K562 (cell line): Measurements from ENCODE around the gene AGPAT3. TPM values are rescaled to one million over a fixed set of nuclear protein-coding genes. Genes with fewer than 3 reads are reported as not detected.

ENCODE experiments used
- ATAC-seq: fragments of 200-7000 bp; cut with Tn5 transposase; 3 replicates; pipeline ENCODE4 v1.9.1; 2020; ENCODE audit warnings: moderate library complexity
- BruUV-seq: library from RNA; stranded (reverse); fragments of 400-500 nt; replicated peaks from 2 replicates; lab custom pipeline; 2021; lab: Mats Ljungman, UMichigan
- CTCF ChIA-PET: fragments of 300-600 bp; formaldehyde crosslinking; extraction: SDS; loops from one replicate; lab custom pipeline; 2021; ENCODE audit warnings: low intra/inter-chr PET ratio; lab: Yijun Ruan, JAX
- POLR2A ChIA-PET: fragments of 300-600, 350-650 bp; sonication (Branson Sonifier 250); formaldehyde crosslinking; extraction: SDS; loops from one replicate; lab custom pipeline; 2021; ENCODE audit warnings: antibody characterized with exemption, inconsistent platforms; lab: Yijun Ruan, JAX
- DNase-seq, 4 experiments: peaks; one replicate each; pipeline versions ENCODE4 v3.0.0 to v3.0.0-alpha.2; 2011 to 2018; ENCODE audit warnings: low spot score in 3 of 4, mixed read lengths in 3 of 4; ENCODE audit errors: extremely low read depth in 1 of 4
- FAIRE-seq: peaks from 2 replicates; lab custom pipeline; 2011; peaks lifted over from hg19 to GRCh38; lab: Jason Lieb, UNC
- H2AFZ ChIP-seq: 2 replicates; pipeline ENCODE4 v1.6.0; 2011; ENCODE audit warnings: low read depth, low read length, control low read depth, inconsistent platforms
- H3K27ac ChIP-seq: fragments of 200-600 bp; 3 replicates; pipeline ENCODE4 v1.8.0; 2011; ENCODE audit warnings: low read depth, mild to moderate bottlenecking, control low read depth, inconsistent platforms, low read length, moderate library complexity, mixed read lengths; ENCODE audit errors: extremely low read depth
- H3K27me3 ChIP-seq, 2 experiments: fragments of 300-600 bp in 1 of 2; 2 replicates in 1 of 2; 3 replicates in 1 of 2; pipeline versions ENCODE4 v1.6.0 to v1.8.0; 2011; ENCODE audit warnings: inconsistent platforms in 2 of 2, low read length in 2 of 2, mild to moderate bottlenecking in 1 of 2, mixed read lengths in 1 of 2, moderate library complexity in 1 of 2; ENCODE audit not compliant: control insufficient read depth in 2 of 2, insufficient read depth in 2 of 2
- H3K36me3 ChIP-seq: fragments of 300-600 bp; 3 replicates; pipeline ENCODE4 v1.8.0; 2011; ENCODE audit warnings: mild to moderate bottlenecking, low read length, inconsistent platforms; ENCODE audit not compliant: control insufficient read depth, insufficient read depth
- H3K4me1 ChIP-seq, 2 experiments: fragments of 200-600 bp in 1 of 2; replicated peaks in 1 of 2; 2 replicates in 1 of 2; 3 replicates in 1 of 2; pipeline versions ENCODE4 v1.5.1 to v1.8.0; 2011; ENCODE audit warnings: inconsistent platforms in 2 of 2, low read length in 2 of 2, mild to moderate bottlenecking in 1 of 2, mixed read lengths in 1 of 2, moderate library complexity in 1 of 2; ENCODE audit not compliant: control insufficient read depth in 2 of 2, insufficient read depth in 2 of 2
- H3K4me2 ChIP-seq: 2 replicates; pipeline ENCODE4 v1.6.1; 2011; ENCODE audit warnings: low read length, control low read depth, inconsistent platforms, mixed read lengths; ENCODE audit not compliant: insufficient read depth
- H3K4me3 ChIP-seq: fragments of 200-600 bp; sonication (generic), shearing (Covaris generic); 2 replicates; pipeline ENCODE4 v1.5.1; 2016; ENCODE audit warnings: control low read depth, inconsistent platforms
- H3K79me2 ChIP-seq: fragments of 200-600 bp; 3 replicates; pipeline ENCODE4 v1.8.0; 2011; ENCODE audit warnings: low read length, inconsistent platforms; ENCODE audit not compliant: control insufficient read depth, insufficient read depth
- H3K9ac ChIP-seq, 2 experiments: 2 replicates each; pipeline versions ENCODE4 v1.6.0 to v1.6.1; 2011; ENCODE audit warnings: low read depth in 2 of 2, low read length in 2 of 2, control low read depth in 1 of 2, inconsistent platforms in 1 of 2, mild to moderate bottlenecking in 1 of 2, mixed read lengths in 1 of 2; ENCODE audit not compliant: insufficient read depth in 1 of 2
- H3K9me1 ChIP-seq: one replicate; pipeline ENCODE4 v1.6.0; 2011; ENCODE audit warnings: inconsistent platforms, mild to moderate bottlenecking, low read length, moderate library complexity; ENCODE audit not compliant: control insufficient read depth, insufficient read depth
- H3K9me3 ChIP-seq: replicated peaks from 2 replicates; pipeline ENCODE4 v1.5.1; 2011; ENCODE audit warnings: low read depth, low read length, inconsistent platforms; ENCODE audit not compliant: control insufficient read depth, insufficient read depth
- H4K20me1 ChIP-seq: replicated peaks from 2 replicates; pipeline ENCODE4 v1.6.1; 2011; ENCODE audit warnings: low read length, inconsistent platforms, mixed read lengths; ENCODE audit not compliant: control insufficient read depth, insufficient read depth
- CCNT2 ChIP-seq: IDR thresholded peaks from 2 replicates; pipeline ENCODE4 v1.6.1; 2011; ENCODE audit warnings: borderline replicate concordance, low read depth, mild to moderate bottlenecking, moderate library complexity, mixed read lengths, low read length; ENCODE audit not compliant: insufficient read length; ENCODE audit errors: extremely low read depth
- POLR2G ChIP-seq: fragments of 200-400 bp; formaldehyde crosslinking; IDR thresholded peaks from 2 replicates; pipeline ENCODE4 v1.6.1; 2017; ENCODE audit warnings: low read depth, mild to moderate bottlenecking, antibody characterized with exemption, low read length, moderate library complexity
- RBFOX2 ChIP-seq: fragments of 200-400 bp; formaldehyde crosslinking; IDR thresholded peaks from 2 replicates; pipeline ENCODE4 v1.6.1; 2017; ENCODE audit warnings: low read depth, mild to moderate bottlenecking, low read length, moderate library complexity
- ZC3H4 ChIP-seq: sonication (generic); formaldehyde crosslinking; IDR thresholded peaks from 2 replicates; pipeline ENCODE4 v1.9.0; 2021; ENCODE audit warnings: missing genetic modification reagents, borderline replicate concordance
- ZFP1 ChIP-seq: fragments of 450-650 bp; formaldehyde crosslinking; IDR thresholded peaks from 2 replicates; pipeline ENCODE4 v1.4.0; 2020; ENCODE audit warnings: mild to moderate bottlenecking, mixed read lengths
- ZNF354B ChIP-seq: fragments of 250-450 bp; sonication (Bioruptor Pico); IDR thresholded peaks from 2 replicates; pipeline ENCODE4 v1.4.0; 2020
- WGBS: fragments of 100-300 bp; shearing (Covaris generic); methylation state at CpG from one replicate; pipeline ENCODE4 v1.1.6; 2016; ENCODE audit warnings: low coverage, mixed read lengths; ENCODE audit not compliant: insufficient coverage; ENCODE audit errors: missing lambda C conversion rate; 5-methylcytosine and 5-hydroxymethylcytosine counted together
- in situ Hi-C: fragments of 300-500 bp; cut with MboI; formaldehyde crosslinking; loops from 4 replicates; pipeline ENCODE4 v1.15.0; 2018; ENCODE audit warnings: inconsistent platforms, mixed read lengths
- intact Hi-C: fragments of 100-400 bp; cut with micrococcal nuclease; formaldehyde crosslinking; loops from 2 replicates; pipeline ENCODE4 v1.14.2; 2022
- polyA plus RNA-seq, 8 experiments: library from polyadenylated mRNA; depleted of rRNA in 4 of 8; stranded (reverse) in 5 of 8; unstranded in 3 of 8; fragments of >200 nt; fragmentation: Nextera tagmentation in 2 of 8; fragmentation: Illumina TruSeq in 1 of 8; extraction: Ambion mirVana in 2 of 8; extraction: Trizol in 1 of 8; gene quantifications; 2 replicates each; pipeline versions ENCODE4 v1.2.1 to v1.2.3, GENCODE V29; 2011 to 2014; ENCODE audit warnings: inconsistent platforms in 1 of 8, missing spikeins in 1 of 8
- total RNA-seq, 7 experiments: library from RNA; depleted of rRNA in 6 of 7; stranded (reverse); fragments of >200 nt in 6 of 7; fragmentation: Illumina TruSeq in 2 of 7; extraction: Trizol in 2 of 7; gene quantifications; 2 replicates each; pipeline versions ENCODE4 v1.2.1 to v1.2.3, GENCODE V29; 2011 to 2021; ENCODE audit warnings: low replicate concordance in 1 of 7
- TF ChIP-seq, protein P1 (sequence below): fragments of 200-800 bp; sonication (Bioruptor generic); IDR thresholded peaks from 2 replicates; pipeline ENCODE4 v1.6.1; 2017; ENCODE audit warnings: missing genetic modification characterization, missing compliant biosample characterization
- TF ChIP-seq, protein P2 (sequence below): fragments of 450-650 bp; IDR thresholded peaks from 2 replicates; pipeline ENCODE4 v1.6.1; 2016; ENCODE audit warnings: missing biosample characterization, missing genetic modification characterization

AGPAT3 gene
- total and polyA plus RNA-seq, 9 of the 15 experiments (the other 6 are each of a cell fraction or from before 2014, with no cell fraction given), result 1.5 to 88.4 (median 35.7) TPM

DNA sequence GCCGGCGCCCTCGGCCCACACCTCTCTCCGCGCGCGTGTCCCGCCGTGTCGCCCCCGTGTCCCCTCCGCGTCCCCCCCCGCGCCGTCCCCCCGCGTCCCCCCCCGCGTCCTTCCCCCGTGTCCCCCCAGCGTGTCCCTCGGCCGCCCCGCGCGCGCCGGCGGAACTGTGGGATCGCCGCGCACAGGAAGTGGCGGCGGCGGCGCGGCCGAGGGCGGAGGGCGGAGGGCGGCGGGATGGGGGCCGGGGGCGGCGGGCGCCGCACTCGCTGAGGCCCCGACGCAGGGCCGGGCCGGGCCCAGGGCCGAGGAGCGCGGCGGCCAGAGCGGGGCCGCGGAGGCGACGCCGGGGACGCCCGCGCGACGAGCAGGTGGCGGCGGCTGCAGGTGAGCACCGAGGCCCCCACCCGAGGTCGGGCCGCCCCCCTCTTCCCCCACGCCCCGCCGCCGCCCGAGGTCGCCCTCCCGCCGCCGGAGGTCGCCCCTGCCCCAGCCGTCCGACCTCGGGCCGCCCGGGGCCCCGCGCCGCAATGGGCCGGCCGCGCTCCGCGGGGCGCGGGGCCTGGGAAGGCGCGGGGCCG lies at the start of gene AGPAT3 (continued):
- TF ChIP-seq, protein P1, sequence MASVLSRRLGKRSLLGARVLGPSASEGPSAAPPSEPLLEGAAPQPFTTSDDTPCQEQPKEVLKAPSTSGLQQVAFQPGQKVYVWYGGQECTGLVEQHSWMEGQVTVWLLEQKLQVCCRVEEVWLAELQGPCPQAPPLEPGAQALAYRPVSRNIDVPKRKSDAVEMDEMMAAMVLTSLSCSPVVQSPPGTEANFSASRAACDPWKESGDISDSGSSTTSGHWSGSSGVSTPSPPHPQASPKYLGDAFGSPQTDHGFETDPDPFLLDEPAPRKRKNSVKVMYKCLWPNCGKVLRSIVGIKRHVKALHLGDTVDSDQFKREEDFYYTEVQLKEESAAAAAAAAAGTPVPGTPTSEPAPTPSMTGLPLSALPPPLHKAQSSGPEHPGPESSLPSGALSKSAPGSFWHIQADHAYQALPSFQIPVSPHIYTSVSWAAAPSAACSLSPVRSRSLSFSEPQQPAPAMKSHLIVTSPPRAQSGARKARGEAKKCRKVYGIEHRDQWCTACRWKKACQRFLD (CRISPR knock-in tag), result peak; percentile 52; the same call in 1 of the 2 replicates
- no peak for TF ChIP-seq ZNF354B (CRISPR knock-in tag)
- TF ChIP-seq, all 486 proteins: peak for 16

DNA sequence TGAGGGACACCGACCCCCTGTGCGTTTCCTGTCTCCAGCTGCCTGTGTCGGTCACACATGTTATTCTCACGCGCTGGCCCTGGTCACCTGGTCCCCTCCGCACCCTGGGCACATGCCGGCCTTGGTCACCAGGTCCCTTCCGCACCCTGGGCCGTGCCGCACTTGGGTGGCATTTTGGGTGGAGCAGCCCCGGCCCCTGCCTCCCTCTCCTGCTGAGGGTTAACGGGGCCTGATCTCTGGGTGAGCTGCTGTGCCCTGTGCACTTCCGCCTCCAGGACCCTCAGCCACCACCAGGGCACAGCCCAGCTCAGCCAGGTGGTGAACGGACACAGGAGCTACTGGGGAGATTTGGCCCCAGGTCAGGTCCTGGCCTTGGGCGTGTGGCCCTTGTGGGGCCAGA lies 49.0 kb upstream of the AGPAT3 start:
- Histone ChIP-seq H3K79me2 (no peaks in the 10 kb centered on the region), H3K4me2 (no peak overlapping the region), H3K4me3 (no peak overlapping the region), H3K36me3 (no peaks in the 10 kb centered on the region), H3K27me3 (no peaks in the 10 kb centered on the region; a peak in 1 of 5 replicates), H3K4me1 (peaks cover 16 to 86% of the 10 kb centered on the region in 2 experiments), H3K9me1 (no peaks in the 10 kb centered on the region), H4K20me1 (0 out of 2 replicates have a peak, but pooled peaks cover 4% of the 10 kb centered on the region), H3K9ac (peak overlapping the region; percentile 19 to 85; a peak in 2 of 4 replicates), H3K27ac (no peak overlapping the region), H3K9me3 (no peaks in the 10 kb centered on the region), H2AFZ (no peak overlapping the region)
- WGBS, result 88% methylated on average over 12 of the region's 15 CpGs
- intact Hi-C loops (no loop called here), in situ Hi-C loops (no loop called here)
- no peak for FAIRE-seq
- CTCF ChIA-PET, result no interaction called here
- ATAC-seq, result no peak
- TF ChIP-seq, protein P2, sequence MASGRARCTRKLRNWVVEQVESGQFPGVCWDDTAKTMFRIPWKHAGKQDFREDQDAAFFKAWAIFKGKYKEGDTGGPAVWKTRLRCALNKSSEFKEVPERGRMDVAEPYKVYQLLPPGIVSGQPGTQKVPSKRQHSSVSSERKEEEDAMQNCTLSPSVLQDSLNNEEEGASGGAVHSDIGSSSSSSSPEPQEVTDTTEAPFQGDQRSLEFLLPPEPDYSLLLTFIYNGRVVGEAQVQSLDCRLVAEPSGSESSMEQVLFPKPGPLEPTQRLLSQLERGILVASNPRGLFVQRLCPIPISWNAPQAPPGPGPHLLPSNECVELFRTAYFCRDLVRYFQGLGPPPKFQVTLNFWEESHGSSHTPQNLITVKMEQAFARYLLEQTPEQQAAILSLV, result no peak
- TF ChIP-seq ZC3H4 (CRISPR knock-in tag), result peak; percentile 65; the same call in 1 of the 2 replicates
- TF ChIP-seq ZFP1 (CRISPR knock-in tag), result no peak
- no peak for TF ChIP-seq CCNT2
- peak; percentile 51 for TF ChIP-seq POLR2G
- TF ChIP-seq RBFOX2, result peak; percentile 29; the same call in 1 of the 2 replicates
- no TSS peak for BruUV-seq
- POLR2A ChIA-PET, result interaction anchor here (0.6 kb wide), 1 partner anchor 100 kb away, joined by 3 read pairs; no protein-coding TSS in a partner anchor
- no peak for DNase-seq
